ENCODE data around the gene LCN15. TPM values are rescaled to one million over a fixed set of nuclear protein-coding genes. Genes with fewer than 3 reads are reported as not detected.

The LCN15 gene
- total and polyA plus RNA-seq, 2 of the 13 experiments (the other 11 are each of a cell fraction or from before 2014, with no cell fraction given) = 1.3 to 53.7 TPM

DNA sequence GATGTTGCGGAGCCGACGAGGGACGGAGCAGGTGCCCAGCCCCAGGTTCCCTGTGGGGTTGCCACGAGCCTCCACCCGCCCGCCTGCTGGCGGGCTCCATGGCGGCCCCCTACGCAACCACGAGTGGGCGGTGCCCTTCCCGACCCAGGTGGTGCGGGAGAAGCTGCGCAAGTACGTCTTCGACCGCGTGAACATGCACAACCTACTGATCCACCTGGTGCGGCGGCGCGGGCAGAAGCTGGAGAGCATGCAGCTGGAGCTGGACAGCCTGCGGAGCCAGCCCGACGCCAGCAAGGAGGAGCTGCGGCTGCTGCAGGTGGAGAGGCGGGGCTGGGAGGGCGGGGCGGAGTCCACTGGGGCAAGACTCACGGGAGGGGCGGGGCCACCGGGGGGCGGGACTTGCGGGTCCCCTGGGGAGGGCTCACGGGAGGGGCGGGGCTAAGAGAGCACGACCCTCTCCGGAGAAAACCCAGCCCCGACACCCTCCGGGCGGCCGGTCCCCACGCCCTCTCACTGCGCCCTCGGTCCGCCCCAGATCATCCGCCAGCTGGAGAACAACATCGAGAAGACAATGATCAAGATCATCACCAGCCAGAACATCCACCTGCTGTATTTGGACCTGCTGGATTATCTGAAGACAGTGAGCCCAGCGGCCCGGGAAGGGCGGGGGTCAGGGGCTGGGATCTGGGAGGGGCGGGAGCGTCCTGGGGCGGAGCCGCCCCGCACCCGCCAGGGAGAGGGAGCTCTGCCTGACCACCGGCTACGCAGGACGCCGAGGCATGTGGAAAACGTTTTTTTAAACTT lies 35.7 kb upstream of the LCN15 start (continued):
- TF ChIP-seq, protein P1, sequence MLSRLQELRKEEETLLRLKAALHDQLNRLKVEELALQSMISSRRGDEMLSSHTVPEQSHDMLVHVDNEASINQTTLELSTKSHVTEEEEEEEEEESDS (CRISPR knock-in tag; IDR thresholded peaks at IDR 0.05; ENCODE audit: borderline replicate concordance) = no peak
- TF ChIP-seq, protein P2, sequence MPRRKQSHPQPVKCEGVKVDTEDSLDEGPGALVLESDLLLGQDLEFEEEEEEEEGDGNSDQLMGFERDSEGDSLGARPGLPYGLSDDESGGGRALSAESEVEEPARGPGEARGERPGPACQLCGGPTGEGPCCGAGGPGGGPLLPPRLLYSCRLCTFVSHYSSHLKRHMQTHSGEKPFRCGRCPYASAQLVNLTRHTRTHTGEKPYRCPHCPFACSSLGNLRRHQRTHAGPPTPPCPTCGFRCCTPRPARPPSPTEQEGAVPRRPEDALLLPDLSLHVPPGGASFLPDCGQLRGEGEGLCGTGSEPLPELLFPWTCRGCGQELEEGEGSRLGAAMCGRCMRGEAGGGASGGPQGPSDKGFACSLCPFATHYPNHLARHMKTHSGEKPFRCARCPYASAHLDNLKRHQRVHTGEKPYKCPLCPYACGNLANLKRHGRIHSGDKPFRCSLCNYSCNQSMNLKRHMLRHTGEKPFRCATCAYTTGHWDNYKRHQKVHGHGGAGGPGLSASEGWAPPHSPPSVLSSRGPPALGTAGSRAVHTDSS (CRISPR knock-in tag; conservative IDR thresholded peaks at IDR 0.05) = no peak
- peak; percentile 70 for TF ChIP-seq MYC (CRISPR knock-in tag; IDR thresholded peaks at IDR 0.05; ENCODE audit: borderline replicate concordance)
- TF ChIP-seq FOXP1 (IDR thresholded peaks at IDR 0.05) = no peak
- no peak for TF ChIP-seq FOXP1 (CRISPR knock-in tag; IDR thresholded peaks at IDR 0.05)
- TF ChIP-seq IRX3 (CRISPR knock-in tag; IDR thresholded peaks at IDR 0.05; ENCODE audit: borderline replicate concordance, low read depth) = no peak
- no peak for TF ChIP-seq KDM6A (CRISPR knock-in tag; IDR thresholded peaks at IDR 0.05; ENCODE audit: low read depth)
- TF ChIP-seq ZNF713 (CRISPR knock-in tag; IDR thresholded peaks at IDR 0.05) = no peak
- no peak for TF ChIP-seq MEF2D (CRISPR knock-in tag; IDR thresholded peaks at IDR 0.05)
- no peak for TF ChIP-seq ZNF510 (CRISPR knock-in tag; IDR thresholded peaks at IDR 0.05; ENCODE audit: low read depth)
- peak; percentile 85 for TF ChIP-seq KLF12 (CRISPR knock-in tag; IDR thresholded peaks at IDR 0.05; ENCODE audit: borderline replicate concordance)
- peak; percentile 61; the same call in 1 of the 2 replicates for TF ChIP-seq SIN3A (IDR thresholded peaks at IDR 0.05; ENCODE audit: borderline replicate concordance, low read depth, low read length)
- no peak; the same call in 1 of the 2 replicates for TF ChIP-seq RFX5 (IDR thresholded peaks at IDR 0.05; ENCODE audit: low read depth, low read length)
- no peak for TF ChIP-seq ZNF775 (CRISPR knock-in tag; IDR thresholded peaks at IDR 0.05; ENCODE audit: borderline replicate concordance)
- no peak; the same call in 1 of the 2 replicates for TF ChIP-seq FLYWCH1 (CRISPR knock-in tag; IDR thresholded peaks at IDR 0.05)
- no peak for TF ChIP-seq NR2F6 (IDR thresholded peaks at IDR 0.05)
- TF ChIP-seq NR2F6 (CRISPR knock-in tag; IDR thresholded peaks at IDR 0.05) = no peak
- no peak for TF ChIP-seq ZNF567 (CRISPR knock-in tag; IDR thresholded peaks at IDR 0.05; ENCODE audit: borderline replicate concordance)
- TF ChIP-seq HNRNPL (IDR thresholded peaks at IDR 0.05; ENCODE audit: low read depth, low read length) = no peak
- no peak for TF ChIP-seq ZNF256 (CRISPR knock-in tag; conservative IDR thresholded peaks at IDR 0.05)
- no peak for TF ChIP-seq GLI4 (CRISPR knock-in tag; IDR thresholded peaks at IDR 0.05; ENCODE audit: borderline replicate concordance)
- no peak for TF ChIP-seq ARHGAP35 (CRISPR knock-in tag; IDR thresholded peaks at IDR 0.05; ENCODE audit: borderline replicate concordance)
- TF ChIP-seq ZNF143 (CRISPR knock-in tag; IDR thresholded peaks at IDR 0.05) = no peak; the same call in 1 of the 2 replicates
- TF ChIP-seq, protein P3, sequence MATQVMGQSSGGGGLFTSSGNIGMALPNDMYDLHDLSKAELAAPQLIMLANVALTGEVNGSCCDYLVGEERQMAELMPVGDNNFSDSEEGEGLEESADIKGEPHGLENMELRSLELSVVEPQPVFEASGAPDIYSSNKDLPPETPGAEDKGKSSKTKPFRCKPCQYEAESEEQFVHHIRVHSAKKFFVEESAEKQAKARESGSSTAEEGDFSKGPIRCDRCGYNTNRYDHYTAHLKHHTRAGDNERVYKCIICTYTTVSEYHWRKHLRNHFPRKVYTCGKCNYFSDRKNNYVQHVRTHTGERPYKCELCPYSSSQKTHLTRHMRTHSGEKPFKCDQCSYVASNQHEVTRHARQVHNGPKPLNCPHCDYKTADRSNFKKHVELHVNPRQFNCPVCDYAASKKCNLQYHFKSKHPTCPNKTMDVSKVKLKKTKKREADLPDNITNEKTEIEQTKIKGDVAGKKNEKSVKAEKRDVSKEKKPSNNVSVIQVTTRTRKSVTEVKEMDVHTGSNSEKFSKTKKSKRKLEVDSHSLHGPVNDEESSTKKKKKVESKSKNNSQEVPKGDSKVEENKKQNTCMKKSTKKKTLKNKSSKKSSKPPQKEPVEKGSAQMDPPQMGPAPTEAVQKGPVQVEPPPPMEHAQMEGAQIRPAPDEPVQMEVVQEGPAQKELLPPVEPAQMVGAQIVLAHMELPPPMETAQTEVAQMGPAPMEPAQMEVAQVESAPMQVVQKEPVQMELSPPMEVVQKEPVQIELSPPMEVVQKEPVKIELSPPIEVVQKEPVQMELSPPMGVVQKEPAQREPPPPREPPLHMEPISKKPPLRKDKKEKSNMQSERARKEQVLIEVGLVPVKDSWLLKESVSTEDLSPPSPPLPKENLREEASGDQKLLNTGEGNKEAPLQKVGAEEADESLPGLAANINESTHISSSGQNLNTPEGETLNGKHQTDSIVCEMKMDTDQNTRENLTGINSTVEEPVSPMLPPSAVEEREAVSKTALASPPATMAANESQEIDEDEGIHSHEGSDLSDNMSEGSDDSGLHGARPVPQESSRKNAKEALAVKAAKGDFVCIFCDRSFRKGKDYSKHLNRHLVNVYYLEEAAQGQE (IDR thresholded peaks at IDR 0.05; ENCODE audit: borderline replicate concordance in 1 of 2, low read depth in 1 of 2, low read length in 2 of 2) = peak in 1 of 2 experiments; percentile 61; a peak in 1 of 4 replicates
- TF ChIP-seq, protein P4, sequence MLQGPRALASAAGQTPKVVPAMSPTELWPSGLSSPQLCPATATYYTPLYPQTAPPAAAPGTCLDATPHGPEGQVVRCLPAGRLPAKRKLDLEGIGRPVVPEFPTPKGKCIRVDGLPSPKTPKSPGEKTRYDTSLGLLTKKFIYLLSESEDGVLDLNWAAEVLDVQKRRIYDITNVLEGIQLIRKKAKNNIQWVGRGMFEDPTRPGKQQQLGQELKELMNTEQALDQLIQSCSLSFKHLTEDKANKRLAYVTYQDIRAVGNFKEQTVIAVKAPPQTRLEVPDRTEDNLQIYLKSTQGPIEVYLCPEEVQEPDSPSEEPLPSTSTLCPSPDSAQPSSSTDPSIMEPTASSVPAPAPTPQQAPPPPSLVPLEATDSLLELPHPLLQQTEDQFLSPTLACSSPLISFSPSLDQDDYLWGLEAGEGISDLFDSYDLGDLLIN (CRISPR knock-in tag; IDR thresholded peaks at IDR 0.05; ENCODE audit: borderline replicate concordance) = no peak
